ENCODE results near the gene TNIP2. TPM values are rescaled to one million over a fixed set of nuclear protein-coding genes. Genes with fewer than 3 reads are reported as not detected.

The TNIP2 gene
- total RNA-seq, 1 donor from 2014 or later = 122 TPM

DNA sequence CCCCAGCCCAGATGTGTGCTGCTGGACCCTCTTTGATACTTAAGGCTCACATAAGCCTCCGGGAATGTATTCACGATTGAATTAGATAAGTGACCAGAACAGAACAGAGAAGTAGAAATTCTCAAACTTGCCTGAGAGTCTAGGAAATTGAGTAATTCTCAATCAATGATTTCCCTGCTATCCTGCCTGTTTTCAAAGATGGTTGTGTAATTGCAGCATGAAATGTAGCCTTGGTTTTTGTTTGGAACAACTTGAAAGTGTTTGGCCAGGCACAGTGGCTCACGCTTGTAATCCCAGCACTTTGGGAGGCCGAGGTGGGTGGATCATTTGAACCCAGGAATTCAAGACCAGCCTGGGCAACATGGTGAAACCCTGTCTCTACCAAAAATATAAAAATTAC, 41.2 kb downstream of the TNIP2 start:
- DNase-seq = no peak

DNA sequence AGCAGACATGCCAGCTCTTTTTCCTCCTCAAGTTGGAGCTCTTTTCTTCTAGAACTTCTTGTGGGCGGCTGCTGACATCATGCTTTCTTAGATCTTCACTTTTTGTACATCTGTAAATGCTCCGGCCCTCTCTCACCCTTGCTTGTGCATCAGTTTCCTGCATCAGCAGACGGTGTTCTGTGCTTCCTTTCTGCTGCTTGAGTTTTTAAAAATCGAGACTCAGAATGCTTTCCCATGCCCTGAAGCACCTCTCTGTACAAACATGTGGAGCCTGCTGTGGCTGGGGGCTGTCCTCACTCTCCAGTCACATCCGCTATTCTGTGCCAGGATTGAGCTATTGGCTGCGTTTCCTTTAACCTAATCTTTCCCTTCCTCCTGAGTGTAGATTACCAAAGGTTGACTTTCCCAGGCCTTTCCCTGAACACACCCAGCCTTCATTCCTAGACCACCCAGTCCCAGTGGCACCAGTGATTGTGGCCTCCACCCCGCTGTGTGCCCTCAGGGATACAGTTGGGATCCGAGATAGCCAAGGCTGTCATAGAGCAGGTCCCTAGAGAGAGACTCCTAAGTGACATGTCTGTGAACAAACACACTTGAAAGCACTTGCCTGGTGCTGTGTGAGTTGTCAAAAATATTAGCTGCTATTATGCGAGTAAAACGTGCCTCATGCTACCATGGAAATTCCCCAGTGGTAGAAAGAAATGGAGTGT, 41.9 kb downstream of the TNIP2 start:
- DNase-seq = peak; percentile 97

DNA sequence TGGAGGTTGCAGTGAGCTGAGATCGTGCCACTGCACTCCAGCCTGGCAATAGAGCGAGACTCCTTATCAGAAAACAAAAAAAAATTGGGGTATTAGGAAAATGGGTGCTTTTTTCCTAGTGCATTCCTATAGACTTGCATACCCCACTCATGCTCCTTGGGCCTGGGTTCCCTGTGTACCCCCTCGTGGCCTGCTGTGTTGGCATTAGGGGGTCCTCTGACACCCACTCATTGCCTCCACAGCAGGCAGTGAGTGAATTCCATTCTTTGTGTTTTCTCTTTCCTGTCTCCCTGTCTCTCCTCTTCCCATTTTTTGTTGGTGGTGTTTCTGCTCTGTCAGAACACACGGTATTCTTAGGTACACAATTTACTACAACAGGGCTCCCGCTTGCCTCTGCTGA, 42.8 kb downstream of the TNIP2 start:
- no peak for DNase-seq

DNA sequence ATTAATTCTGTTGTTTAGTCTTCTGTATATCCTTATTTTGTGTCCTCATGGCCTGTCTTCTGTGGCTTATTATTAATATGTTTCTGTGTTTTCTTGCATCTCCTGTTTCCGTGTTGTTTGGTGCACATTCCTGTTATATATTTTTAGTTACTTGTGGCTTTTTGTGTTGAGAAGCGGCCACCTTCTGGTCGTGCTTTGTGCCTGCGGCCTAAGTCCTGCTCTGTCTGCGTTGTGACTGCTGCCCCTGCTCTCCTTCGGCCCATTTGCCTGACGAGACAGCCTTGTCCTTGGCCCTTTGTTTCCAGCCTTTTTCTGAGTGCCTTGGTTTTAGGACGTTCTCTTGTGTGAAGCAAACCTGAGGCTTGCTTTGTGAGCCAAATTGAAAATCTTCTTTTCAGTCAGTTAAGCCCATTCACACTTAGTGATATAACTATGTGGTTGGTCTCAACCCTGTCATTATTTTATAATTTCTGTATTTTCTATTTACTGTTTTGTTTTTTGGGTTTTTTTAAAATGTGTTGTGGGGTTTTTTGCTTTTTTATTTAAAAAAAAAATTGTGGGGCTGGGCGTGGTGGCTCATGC, 43.8 kb downstream of the TNIP2 start:
- peak; percentile 54 for DNase-seq

DNA sequence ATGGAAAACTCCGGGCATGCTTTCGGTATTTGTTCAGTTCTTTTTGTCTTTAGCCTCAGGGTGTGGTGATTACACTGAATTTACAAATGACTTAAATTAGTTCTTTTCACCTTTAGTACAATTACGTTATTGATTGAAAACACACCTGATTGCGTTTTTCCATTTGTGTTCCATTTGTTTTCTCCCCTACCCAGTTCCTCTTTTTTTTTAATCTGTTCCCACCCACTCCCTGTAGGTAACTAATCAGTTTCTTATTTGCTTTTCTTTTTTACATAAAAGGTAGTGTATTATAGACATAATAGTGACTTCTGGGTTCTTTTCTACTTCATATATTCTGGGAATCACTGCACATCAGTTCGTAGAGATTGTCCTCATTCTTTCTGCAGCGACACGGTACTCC, 53.4 kb downstream of the TNIP2 start:
- no peak for DNase-seq

DNA sequence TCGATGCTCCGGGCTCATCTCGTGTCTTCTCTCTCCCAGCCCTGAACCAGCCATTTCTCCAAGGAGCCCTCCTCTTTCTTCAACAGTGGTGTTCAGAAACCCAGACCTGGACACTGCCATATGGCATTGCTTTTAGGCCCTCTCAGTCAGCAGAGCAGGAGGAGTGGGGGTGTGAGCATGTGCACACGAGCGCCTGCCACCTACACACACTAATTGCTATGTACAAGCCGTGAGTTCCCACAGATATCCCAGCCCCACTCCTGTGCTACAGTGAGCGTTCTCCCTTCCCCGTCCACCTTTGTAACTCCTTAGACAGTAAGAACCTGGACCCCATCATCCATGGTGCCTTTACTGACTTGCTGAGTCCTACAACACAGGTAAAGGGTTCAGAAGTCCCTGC, 53.8 kb downstream of the TNIP2 start:
- DNase-seq = no peak

DNA sequence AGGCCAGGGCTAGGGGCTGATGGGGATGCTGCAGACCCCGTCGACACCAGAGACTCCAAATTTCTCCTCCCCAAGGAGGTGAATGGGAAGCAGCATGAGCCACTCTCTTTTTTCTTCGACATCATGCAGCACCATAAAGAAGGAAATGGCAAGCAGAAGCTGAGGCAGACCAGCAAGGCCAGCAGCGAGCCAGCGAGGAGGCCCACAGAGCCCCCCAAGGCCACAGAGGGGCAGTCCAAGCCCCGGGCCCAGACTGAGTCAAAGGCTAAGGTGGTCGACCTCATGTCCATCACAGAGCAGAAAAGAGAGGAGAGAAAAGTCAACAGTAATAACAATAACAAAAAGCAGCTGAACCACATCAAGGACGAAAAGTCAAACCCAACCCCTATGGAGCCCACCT, 56.1 kb downstream of the TNIP2 start:
- no peak for DNase-seq

DNA sequence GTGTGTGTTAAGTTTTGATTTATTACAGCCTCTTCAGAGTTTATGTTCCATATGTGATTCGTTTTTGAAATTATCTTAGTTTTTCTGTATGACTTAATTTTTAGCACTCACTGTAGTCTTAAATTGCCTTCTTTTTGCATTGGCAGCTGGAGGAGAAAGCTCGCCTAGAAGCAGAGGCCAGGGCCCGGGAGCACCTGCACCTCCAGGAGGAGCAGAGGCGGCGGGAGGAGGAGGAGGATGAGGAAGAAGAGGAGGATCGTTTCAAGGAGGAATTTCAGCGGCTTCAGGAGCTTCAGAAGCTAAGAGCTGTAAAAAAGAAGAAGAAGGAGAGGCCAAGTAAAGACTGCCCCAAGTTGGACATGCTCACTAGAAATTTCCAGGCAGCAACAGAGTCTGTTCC, 56.6 kb downstream of the TNIP2 start:
- no peak for DNase-seq

DNA sequence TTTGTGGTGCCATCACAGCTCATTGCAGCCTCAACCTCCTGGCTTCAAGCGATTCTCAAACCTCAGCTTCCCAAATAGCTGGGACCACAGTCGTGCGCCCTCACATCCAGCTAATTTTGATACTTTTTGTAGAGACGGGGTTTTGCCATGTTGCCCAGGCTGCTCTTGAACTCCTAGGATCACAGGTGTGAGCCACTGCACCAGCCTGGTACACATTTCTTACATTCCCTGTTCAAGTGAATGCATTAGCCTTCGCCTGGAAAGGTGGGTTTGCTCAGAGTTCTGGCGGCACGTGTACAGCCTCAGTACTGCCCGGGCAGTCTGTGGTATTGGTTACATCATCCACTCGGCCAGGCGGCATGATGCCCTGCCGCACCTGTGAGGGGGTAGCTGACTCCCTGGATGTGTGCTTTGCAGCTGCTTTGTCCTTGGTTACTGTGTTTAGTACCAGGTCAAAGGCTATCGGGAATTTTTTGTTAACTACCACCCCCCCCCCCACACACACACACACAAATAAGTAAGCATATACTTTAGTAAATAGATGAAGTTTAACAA, 57.1 kb downstream of the TNIP2 start:
- DNase-seq = no peak

DNA sequence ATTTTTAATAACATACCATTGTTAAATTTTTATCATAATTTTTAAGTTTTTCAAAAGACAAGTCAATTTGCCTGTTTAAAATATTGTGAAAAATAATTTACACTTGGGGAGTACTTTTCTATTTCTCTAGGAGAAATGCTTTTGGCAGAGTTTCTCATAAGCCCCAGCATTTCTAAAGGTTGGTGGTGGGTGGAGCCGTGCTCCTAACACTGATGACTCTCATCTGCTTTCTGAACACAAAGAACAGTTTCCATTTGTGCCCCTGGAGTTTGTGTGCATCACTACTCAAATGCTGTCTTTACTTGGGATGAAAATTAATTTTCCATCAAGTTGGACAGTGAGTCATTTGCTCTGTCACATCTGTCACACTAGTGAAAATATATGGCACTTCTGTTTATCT, 57.6 kb downstream of the TNIP2 start:
- DNase-seq = no peak

DNA sequence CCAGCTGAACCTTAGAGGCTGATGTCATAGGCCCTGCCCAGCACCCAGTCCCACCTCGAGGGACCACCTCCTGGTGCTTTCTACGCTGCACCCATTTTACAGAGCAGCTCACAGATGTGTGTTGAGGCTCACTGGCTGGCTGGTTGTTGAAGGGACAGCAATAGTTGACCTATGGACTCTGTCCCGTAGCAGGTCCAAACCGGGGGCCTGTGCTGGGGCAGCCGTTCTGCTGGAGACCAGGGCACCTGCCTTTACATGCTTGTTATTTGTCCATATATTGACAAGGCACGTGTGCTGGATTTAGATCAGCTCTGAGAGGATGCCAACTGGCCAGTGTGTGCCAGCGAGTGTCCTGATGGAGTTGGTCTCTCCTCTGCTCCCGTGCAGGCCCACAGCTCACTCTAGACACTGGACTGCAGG, 58.1 kb downstream of the TNIP2 start:
- no peak for DNase-seq

DNA sequence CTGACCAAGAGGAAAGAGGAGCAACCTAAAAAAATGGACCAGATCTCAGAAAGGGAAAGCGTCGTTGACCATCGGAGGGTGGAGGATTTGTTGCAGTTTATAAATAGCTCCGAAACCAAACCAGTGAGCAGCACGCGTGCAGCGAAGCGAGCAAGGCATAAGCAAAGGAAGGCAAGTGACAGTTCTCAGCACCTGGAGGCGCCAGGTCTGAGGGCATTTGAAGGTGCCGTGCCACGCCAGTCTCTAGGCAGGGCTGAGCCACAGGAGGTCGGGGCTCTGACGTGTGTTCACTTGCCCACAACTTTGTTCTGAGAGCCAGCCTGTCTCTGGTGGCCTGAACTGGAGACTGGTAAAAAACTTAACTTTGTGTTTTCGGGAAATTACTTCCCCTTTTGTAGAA, 59.7 kb downstream of the TNIP2 start:
- no peak for DNase-seq

DNA sequence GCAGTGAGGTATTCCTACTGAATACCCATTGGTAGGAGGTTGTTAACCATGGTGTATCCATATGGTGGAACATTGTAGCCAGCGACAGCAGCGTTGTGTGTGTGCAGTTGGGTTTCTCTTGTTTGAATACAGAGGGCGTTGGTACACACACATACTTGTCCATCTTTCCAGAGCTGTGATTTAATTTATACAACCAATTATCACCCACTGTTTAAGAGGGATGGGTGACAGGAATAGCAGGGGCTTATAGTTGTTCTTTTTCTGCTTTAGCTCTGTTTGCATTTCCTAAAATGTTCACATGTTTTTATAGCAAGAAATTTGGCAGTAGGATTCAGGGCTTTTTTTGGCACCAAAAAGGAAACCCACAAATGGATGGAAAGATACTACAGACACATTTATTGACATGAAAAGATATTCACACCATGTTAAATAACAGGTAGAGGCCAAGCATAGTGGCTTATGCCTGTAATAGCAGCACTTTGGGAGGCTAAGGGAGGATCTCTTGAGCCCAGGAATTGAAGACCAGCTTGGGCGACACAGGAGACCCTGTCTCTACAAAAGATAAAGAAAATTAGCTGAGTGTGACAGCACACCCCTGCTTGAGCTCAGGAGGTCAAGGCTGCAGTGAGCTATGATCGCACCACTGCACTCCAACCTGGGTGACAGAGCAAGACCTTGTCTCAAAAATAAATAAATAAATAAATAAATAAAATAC, 60.6 kb downstream of the TNIP2 start:
- DNase-seq = no peak

DNA sequence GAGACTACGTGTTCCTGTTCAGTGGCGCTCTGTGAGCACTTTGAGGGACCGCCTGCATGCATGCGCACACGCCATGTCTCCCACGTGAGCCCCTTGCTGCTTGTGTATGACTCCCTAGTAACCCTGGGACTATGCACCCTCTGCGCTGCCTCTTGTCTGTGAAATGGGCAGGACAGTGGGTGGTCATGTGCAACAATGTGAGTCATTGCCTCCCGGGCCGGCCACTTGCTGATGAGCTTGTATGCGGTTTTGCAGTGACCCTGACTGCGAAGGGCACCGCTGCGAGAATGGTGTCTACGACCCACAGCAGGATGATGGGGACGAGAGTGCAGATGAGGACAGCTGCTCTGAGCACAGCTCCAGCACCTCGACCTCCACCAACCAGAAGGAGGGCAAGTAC, 61.4 kb downstream of the TNIP2 start:
- no peak for DNase-seq

DNA sequence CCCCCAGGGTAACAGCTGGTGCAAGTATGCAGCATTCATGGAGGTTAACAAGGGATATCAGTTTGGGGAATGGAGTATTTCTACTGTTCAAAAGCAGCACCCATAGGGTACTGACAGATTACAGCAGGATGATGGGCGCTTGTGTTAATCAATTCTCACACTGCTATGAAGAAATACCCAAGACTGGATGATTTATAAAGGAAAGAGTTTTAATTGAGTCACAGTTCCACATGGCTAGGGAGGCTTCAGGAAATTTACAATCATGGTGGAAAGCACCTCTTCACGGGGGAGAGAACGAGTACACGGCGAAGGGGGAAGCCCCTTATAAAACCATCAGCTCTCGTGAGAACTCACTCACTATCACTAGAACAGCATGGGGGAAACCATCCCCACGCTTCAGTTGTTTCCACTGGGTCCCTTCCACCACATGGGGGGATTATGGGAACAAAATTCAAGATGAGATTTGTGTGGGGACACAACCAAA, 64.1 kb downstream of the TNIP2 start:
- no peak for DNase-seq

Other genes with a start within 250 kb of the TNIP2 start
- gene FAM193A, start 219.7 kb downstream of the TNIP2 start, total RNA-seq = 12.4 and 16.4 TPM in 2 replicates
- 26.4 and 29.6 TPM in 2 replicates for gene SH3BP2, start 36.7 kb upstream of the TNIP2 start, total RNA-seq
- 168 and 270 TPM in 2 replicates for gene ADD1, start 87.5 kb upstream of the TNIP2 start, total RNA-seq
- 18.5 and 32.4 TPM in 2 replicates for gene NOP14, start 207.1 kb upstream of the TNIP2 start, total RNA-seq
- 3.4 and 4.4 TPM in 2 replicates for gene GRK4, start 207.2 kb upstream of the TNIP2 start, total RNA-seq